Heart left ventricle (tissue), 16 donors: ENCODE results near the gene MLH3. TPM values are rescaled to one million over a fixed set of nuclear protein-coding genes. Genes with fewer than 3 reads are reported as not detected.
"Not testable (repeated sequence)": the region's sequence is repeated elsewhere in the genome, so short reads cannot be mapped to it uniquely, and the experiment has no call there.

Experiments
- ATAC-seq, 4 donors: fragments of 200-7000 bp; cut with Tn5 transposase; one replicate each; pipeline ENCODE4 v1.9.1; 2020 to 2022; ENCODE audit warnings: moderate library complexity in 4 of 4, mild to moderate bottlenecking in 3 of 4, moderate number of reproducible peaks in 1 of 4
- DNase-seq, 5 donors: peaks; one replicate each; pipeline ENCODE4 v3.0.0-alpha.2; 2020
- H3K27ac ChIP-seq, 12 donors: fragments of 200-600 bp; sonication (generic) in 4 of 12; one replicate each; pipeline versions ENCODE4 v1.5.0 to v1.8.0; 2016 to 2022; ENCODE audit warnings: mild to moderate bottlenecking in 2 of 12
- H3K27me3 ChIP-seq, 9 donors: fragments of 200-600 bp; sonication (generic) in 2 of 9; one replicate each; pipeline versions ENCODE4 v1.5.1 to v1.8.0; 2016 to 2022; ENCODE audit warnings: mild to moderate bottlenecking in 3 of 9
- H3K36me3 ChIP-seq, 9 donors: fragments of 200-600 bp; sonication (generic) in 2 of 9; one replicate each; pipeline versions ENCODE4 v1.5.0 to v1.8.0; 2018 to 2022; ENCODE audit warnings: mild to moderate bottlenecking in 2 of 9
- H3K4me1 ChIP-seq, 12 donors: fragments of 200-600 bp; sonication (generic) in 4 of 12; one replicate each; pipeline versions ENCODE4 v1.5.0 to v1.8.0; 2016 to 2022; ENCODE audit warnings: mild to moderate bottlenecking in 3 of 12
- H3K4me3 ChIP-seq, 12 donors: fragments of 200-600 bp; sonication (generic) in 4 of 12; one replicate each; pipeline versions ENCODE4 v1.5.0 to v1.8.0; 2017 to 2022; ENCODE audit warnings: mild to moderate bottlenecking in 9 of 12, moderate library complexity in 4 of 12
- H3K9me3 ChIP-seq, 12 donors: fragments of 200-600 bp; sonication (generic) in 4 of 12; one replicate each; pipeline versions ENCODE4 v1.5.0 to v1.8.0; 2016 to 2022; ENCODE audit warnings: mild to moderate bottlenecking in 1 of 12
- CTCF ChIP-seq, 12 donors: fragments of 200-600 bp; sonication (generic) in 4 of 12; IDR thresholded peaks; one replicate each; pipeline versions ENCODE4 v1.5.0 to v1.8.0; 2018 to 2022; ENCODE audit warnings: antibody characterized with exemption in 12 of 12, mild to moderate bottlenecking in 5 of 12
- POLR2A ChIP-seq, 2 donors: fragments of 450-650 bp; IDR thresholded peaks; one replicate each; pipeline ENCODE4 v1.6.1; 2017; ENCODE audit warnings: antibody characterized with exemption in 2 of 2, mild to moderate bottlenecking in 2 of 2, moderate library complexity in 2 of 2
- WGBS, 4 donors: extraction: QIAGEN DNeasy Blood & Tissue Kit in 2 of 4; methylation state at CpG; one replicate each; pipeline versions ENCODE4 v1.1.5 to v1.1.7; 2013 to 2018; 5-methylcytosine and 5-hydroxymethylcytosine counted together
- intact Hi-C, 10 donors: fragments of 100-400 bp; cut with DNase I; formaldehyde crosslinking; loops; one replicate each; pipeline versions ENCODE4 v1.11.1 to v1.14.2; 2022
- polyA plus RNA-seq, 2 donors: library from polyadenylated mRNA; stranded (reverse); fragments of 200-250 nt; gene quantifications; one replicate each; pipeline ENCODE4 v1.2.3, GENCODE V29; 2013
- total RNA-seq, 9 donors: library from RNA; depleted of rRNA in 2 of 9; stranded (reverse); fragments of >200 nt in 2 of 9; fragmentation: NEBNext Ultra II Directional in 3 of 9; extraction: Animal tissue kit (Norgen Biotek cat#: 25700) in 3 of 9; gene quantifications; one replicate each; pipeline versions ENCODE4 v1.1.0 to v1.2.4, GENCODE V29; 2016 to 2023
- donor health status: ischemic (EF 13 %, LVEDD 7.1; RV severe dilation, severe dysfunction).
- donor health status: healthy with polysubstance abuse.
- donor health status: DM: no; HTN: yes; CAD: no.
- donor health status: DM: no; HTN: no; CAD: no.
- donor health status: ischemic (EF 25% LVEDD 6.9; RV normal size, moderate dysfunction).
- donor health status: ischemic (EF 25% LVEDD 5.7; RV mildly dilated, moderate dysfunction).
- donor health status: healthy.
- donor health status: DM: yes; HTN: yes; CAD: no.
- donor health status: ischemic (EF 35%, LVEDD 5.7; RV mildly dilated, moderate dysfunction).
- donor health status: nonischemic (EF 11% LVEDD 7.7; RV severe dilation, severe dysfunction).
- donor health status: DM: yes; HTN: yes; CAD: no.
- donor health status: PGD.
- donor health status: ischemic (EF 29% LVEDD 5.4; RV normal size, mild dysfunction).
- donor health status: nonischemic (EF 23%, LVEDD 6.1; RV moderate dilation, normal function).

MLH3 gene
- total and polyA plus RNA-seq, 11 donors = 10.3 to 23.9 (median 15.2) TPM

GRCh38 chr14:75068294-75069120 is 17.2 kb upstream of the MLH3 start:
- ATAC-seq = no peak
- intact Hi-C loops = loop anchor here in 6 of 10 donors (1.0 to 10.0 kb wide), 6 partner anchors 18 to 127 kb away; partner anchors contain the start of genes EIF2B2 (in 1 of the 6) and MLH3 (in 1 of the 6)
- Histone ChIP-seq H3K9me3 (no peaks in the 10 kb centered on the region), H3K36me3 (no peaks in the 10 kb centered on the region), H3K4me1 (peaks cover 0 to 65% (median 33%) of the 10 kb centered on the region in 12 donors), H3K27me3 (no peaks in the 10 kb centered on the region), H3K27ac (peak overlapping the region; percentile 69 to 98 (median 94)), H3K4me3 (peak overlapping the region; percentile 27 to 69 (median 60))
- no peak for TF ChIP-seq CTCF (IDR thresholded peaks at IDR 0.05)
- no peak for TF ChIP-seq POLR2A (IDR thresholded peaks at IDR 0.05)
- DNase-seq = no peak
- 9 to 15% (median 12%) methylated on average over 15 of the region's 15 CpGs for WGBS, 4 donors

GRCh38 chr14:75067765-75068164 is 16.5 kb upstream of the MLH3 start:
- ATAC-seq, H3K36me3 ChIP-seq, H3K9me3 ChIP-seq, DNase-seq, H3K27me3 ChIP-seq: not testable (repeated sequence)
- H3K4me3 ChIP-seq = peak overlapping the region in 11 of 12 donors; percentile 27 to 69 (median 60)
- H3K27ac ChIP-seq = peak overlapping the region; percentile 69 to 98 (median 94)
- intact Hi-C loops = loop anchor here in 5 of 10 donors (2.0 to 10.0 kb wide), 4 partner anchors 17 to 123 kb away; partner anchors contain the start of gene MLH3 (in 1 of the 5)
- WGBS, 4 donors = 78 to 85% (median 82%) methylated on average over 4 of the region's 4 CpGs
- peaks cover 0 to 67% (median 38%) of the 10 kb centered on the region in 12 donors for H3K4me1 ChIP-seq

GRCh38 chr14:75067212-75067611 is 15.9 kb upstream of the MLH3 start:
- H3K9me3 ChIP-seq = no peaks in the 10 kb centered on the region
- intact Hi-C loops = loop anchor here in 4 of 10 donors (5.0 to 10.0 kb wide), 3 partner anchors 55 to 122 kb away; no protein-coding TSS in a partner anchor
- no peaks in the 10 kb centered on the region for H3K36me3 ChIP-seq
- no peaks in the 10 kb centered on the region for H3K27me3 ChIP-seq
- DNase-seq (no peak), ATAC-seq (no peak)
- H3K4me1 ChIP-seq = peaks cover 0 to 63% (median 39%) of the 10 kb centered on the region in 12 donors
- peak overlapping the region in 1 of 12 donors; percentile 67 for H3K4me3 ChIP-seq
- peak overlapping the region in 1 of 12 donors; percentile 98 for H3K27ac ChIP-seq
- 88 to 97% (median 95%) methylated on average over 1 of the region's 1 CpG for WGBS, 4 donors
- TF ChIP-seq CTCF (IDR thresholded peaks at IDR 0.05) (no peak), POLR2A (IDR thresholded peaks at IDR 0.05) (no peak)

- intact Hi-C loops = loop anchor here in 4 of 10 donors (5.0 to 10.0 kb wide), 3 partner anchors 54 to 122 kb away; no protein-coding TSS in a partner anchor
- H3K27me3 ChIP-seq = no peaks in the 10 kb centered on the region
- no peak for TF ChIP-seq POLR2A (IDR thresholded peaks at IDR 0.05)
- no peak for TF ChIP-seq CTCF (IDR thresholded peaks at IDR 0.05)
- no peaks in the 10 kb centered on the region for H3K36me3 ChIP-seq
- peaks cover 0 to 58% (median 37%) of the 10 kb centered on the region in 12 donors for H3K4me1 ChIP-seq
- DNase-seq = no peak
- no peak overlapping the region for H3K27ac ChIP-seq
- 97 to 99% (median 98%) methylated on average over 3 of the region's 3 CpGs for WGBS, 4 donors
- H3K9me3 ChIP-seq = no peaks in the 10 kb centered on the region
- no peak for ATAC-seq
- H3K4me3 ChIP-seq = no peak overlapping the region
These were observed 15.4 kb upstream of the MLH3 start for GRCh38 chr14:75066691-75067090.
